Fibroblast of pulmonary artery (primary cell): ENCODE data around the gene XCL1.
A peak's percentile ranks its signal among the peaks of the same experiment; 100 is the strongest.
"Not testable (repeated sequence)": the region's sequence is repeated elsewhere in the genome, so short reads cannot be mapped to it uniquely, and the experiment has no call there.

ENCODE experiments used
- DNase-seq: peaks from one replicate; pipeline ENCODE4 v3.0.0-alpha.2; 2010; ENCODE audit warnings: low read depth
- H3K4me3 ChIP-seq: replicated peaks from 2 replicates; pipeline ENCODE4 v1.5.1; 2011; ENCODE audit warnings: low read depth, mild to moderate bottlenecking, control low read depth, low read length, moderate library complexity
- TF ChIP-seq, protein P1 (sequence below): IDR thresholded peaks from 2 replicates; pipeline ENCODE4 v1.5.1; 2011; ENCODE audit warnings: mild to moderate bottlenecking, control low read depth, low read length, inconsistent platforms; ENCODE audit errors: missing control alignments

The XCL1 gene, protein sequence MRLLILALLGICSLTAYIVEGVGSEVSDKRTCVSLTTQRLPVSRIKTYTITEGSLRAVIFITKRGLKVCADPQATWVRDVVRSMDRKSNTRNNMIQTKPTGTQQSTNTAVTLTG

DNA sequence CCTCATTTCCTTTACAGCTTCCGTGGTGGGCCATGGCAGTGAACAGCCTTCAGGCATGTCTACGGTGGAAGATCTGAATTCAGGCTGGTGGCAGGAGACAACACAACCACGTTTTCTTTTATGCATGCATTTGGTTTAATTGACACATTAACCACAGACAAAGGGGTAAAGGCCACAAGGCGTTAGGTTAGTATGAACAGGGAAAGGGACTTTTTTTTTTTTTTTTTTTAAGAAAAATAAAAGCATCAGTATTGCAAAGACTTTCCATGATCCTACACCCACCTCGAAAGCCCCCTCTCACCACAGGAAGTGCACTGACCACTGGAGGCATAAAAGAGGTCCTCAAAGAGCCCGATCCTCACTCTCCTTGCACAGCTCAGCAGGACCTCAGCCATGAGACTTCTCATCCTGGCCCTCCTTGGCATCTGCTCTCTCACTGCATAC, at the start of gene XCL1:
Gene XCL1, plus strand, starts transcription at position 361 of the 444 bp plus-strand sequence. Its CDS starts 33 bp downstream, at position 394.
- H3K4me3 ChIP-seq, DNase-seq: not testable (repeated sequence)

DNA sequence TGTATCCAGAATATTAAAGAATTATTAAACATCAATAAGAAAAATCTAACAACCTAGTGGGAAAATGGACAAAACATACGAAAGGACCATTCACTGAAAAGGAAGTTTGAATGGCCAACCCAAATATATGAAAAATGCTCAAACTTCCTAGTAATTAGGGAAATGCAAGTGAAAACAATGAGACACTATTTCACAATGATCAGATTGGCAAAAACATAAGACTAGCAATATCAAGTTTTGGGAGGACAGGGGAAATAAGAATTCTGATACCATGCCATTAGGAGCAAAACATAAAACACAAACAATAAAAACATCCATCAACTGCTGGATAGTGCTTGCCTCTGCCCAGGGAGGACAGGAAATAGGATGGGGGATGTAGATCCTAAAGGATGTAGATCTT, 46.9 kb upstream of the XCL1 start:
- DNase-seq, result peak; percentile 51
- no peak overlapping the region for H3K4me3 ChIP-seq
- TF ChIP-seq, protein P1, sequence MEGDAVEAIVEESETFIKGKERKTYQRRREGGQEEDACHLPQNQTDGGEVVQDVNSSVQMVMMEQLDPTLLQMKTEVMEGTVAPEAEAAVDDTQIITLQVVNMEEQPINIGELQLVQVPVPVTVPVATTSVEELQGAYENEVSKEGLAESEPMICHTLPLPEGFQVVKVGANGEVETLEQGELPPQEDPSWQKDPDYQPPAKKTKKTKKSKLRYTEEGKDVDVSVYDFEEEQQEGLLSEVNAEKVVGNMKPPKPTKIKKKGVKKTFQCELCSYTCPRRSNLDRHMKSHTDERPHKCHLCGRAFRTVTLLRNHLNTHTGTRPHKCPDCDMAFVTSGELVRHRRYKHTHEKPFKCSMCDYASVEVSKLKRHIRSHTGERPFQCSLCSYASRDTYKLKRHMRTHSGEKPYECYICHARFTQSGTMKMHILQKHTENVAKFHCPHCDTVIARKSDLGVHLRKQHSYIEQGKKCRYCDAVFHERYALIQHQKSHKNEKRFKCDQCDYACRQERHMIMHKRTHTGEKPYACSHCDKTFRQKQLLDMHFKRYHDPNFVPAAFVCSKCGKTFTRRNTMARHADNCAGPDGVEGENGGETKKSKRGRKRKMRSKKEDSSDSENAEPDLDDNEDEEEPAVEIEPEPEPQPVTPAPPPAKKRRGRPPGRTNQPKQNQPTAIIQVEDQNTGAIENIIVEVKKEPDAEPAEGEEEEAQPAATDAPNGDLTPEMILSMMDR, result no peak

DNA sequence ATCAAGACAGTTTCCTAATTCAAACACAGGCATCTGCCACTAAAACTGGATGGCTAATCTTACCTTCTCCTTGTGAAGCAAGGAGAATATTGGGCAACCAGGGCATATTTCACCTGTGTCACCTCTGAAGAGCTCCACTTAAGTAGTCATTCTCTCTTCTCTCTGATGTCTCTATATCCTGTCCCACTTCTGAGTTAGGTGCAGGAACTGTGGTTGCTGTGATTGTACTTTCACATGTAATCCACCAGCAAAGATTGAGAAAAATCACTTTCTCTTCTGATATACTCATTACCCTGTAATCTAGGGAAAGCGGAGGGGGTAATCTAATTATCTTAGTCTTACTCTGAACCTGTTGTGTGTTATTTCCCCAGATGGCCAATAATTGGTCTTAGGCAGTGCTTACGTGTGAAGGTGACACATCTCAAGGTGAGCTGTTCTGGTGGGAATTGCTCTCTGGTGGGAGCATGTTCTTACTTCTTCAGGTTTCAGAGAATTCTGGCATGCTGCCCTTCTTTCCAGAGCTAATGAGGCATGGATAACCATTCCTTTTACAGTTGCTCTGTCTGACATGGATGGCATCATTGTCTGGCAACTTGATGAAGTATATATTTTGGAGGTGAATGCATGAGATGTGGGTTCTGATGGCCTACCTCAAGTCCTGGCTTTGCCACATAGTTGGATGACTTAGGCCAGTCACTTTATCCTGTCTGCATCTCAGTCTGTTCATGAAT, 44.6 kb upstream of the XCL1 start:
- no peak overlapping the region for H3K4me3 ChIP-seq
- TF ChIP-seq, protein P1, result no peak
- DNase-seq, result no peak

DNA sequence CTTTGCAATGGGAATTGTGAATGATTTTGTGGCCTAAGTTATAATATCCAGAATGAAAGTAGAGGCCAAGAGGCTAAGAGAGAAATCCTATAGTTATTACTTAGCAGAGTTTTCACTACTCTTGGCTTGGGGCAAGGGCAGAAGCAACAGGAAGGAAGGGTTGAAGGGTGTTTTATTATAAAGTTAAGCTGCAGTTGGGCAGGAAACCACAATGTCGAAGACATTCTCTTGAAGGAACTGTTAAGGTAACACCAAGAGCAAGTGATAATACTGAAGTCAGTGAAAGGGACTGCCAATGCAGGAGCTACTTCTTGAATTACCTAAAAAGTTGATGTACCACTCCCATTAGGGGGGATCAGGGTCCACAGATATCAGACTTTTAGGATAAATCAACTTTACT, 40.9 kb upstream of the XCL1 start:
- DNase-seq, result no peak
- H3K4me3 ChIP-seq, result no peak overlapping the region
- TF ChIP-seq, protein P1, result no peak

DNA sequence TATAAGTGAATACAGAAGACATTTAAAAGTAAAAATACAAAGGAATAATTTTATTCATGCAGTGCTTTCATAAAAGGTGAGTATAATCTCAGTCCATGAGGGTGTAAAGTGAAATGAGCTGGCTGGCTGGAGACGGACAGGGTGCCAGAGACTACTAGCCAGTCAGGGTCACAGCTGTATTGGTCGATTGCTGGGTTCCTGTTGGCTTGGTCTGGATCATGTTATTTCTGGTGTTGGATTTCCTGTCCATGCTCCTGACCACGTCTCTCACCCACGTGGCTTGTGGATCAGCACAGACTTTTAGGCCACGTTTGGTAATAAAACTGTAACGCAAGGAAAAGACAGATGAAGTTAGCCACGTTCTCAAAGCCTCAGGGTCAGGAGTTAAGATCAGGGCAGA, 35.6 kb upstream of the XCL1 start:
- not testable (repeated sequence) for DNase-seq, H3K4me3 ChIP-seq

DNA sequence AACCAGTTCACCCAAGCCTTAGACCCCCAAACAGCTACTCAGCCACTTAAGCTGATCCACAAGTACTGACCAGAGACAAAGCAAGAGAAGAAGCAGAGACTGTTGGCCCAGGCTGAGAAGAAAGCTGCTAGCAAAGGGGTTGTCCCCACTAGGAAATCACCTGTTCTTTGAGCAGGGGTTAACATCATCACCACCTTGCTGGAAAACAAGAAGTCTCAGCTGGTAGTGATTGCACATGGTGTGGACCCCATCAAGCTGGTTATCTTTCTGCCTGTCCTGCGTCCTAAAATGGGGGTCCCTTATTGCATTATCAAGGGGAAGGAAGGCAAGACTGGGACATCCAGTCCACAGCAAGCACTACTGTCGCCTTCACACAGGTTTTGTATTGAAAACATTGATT, 33.4 kb upstream of the XCL1 start:
- not testable (repeated sequence) for DNase-seq, H3K4me3 ChIP-seq

DNA sequence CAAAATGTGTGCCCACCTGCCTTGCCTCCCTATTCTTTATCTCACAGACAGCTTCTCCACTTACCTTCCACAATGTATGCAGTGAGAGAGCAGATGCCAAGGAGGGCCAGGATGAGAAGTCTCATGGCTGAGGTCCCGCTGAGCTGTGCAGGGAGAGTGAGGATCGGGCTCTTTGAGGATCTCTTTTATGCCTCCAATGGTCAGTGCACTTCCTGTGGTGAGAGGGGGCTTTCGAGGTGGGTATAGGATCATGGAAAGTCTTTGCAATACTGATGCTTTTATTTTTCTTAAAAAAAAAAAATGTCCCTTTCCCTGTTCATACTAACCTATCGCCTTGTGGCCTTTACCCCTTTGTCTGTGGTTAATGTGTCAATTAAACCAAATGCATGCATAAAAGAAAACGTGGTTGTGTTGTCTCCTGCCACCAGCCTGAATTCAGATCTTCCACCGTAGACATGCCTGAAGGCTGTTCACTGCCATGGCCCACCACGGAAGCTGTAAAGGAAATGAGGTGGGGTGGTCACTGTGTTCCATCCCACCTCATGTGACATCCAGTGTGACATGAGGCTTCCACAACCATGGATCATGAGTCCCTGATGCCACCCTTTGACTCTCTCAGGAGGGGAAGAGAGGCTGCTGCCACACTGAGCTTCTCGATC, 32.4 kb upstream of the XCL1 start, which contains the start of gene XCL2:
Gene XCL2, minus strand, starts transcription at position 158 of the 659 bp plus-strand sequence. Its CDS starts 33 bp downstream, at position 125.
- H3K4me3 ChIP-seq, DNase-seq: not testable (repeated sequence)

DNA sequence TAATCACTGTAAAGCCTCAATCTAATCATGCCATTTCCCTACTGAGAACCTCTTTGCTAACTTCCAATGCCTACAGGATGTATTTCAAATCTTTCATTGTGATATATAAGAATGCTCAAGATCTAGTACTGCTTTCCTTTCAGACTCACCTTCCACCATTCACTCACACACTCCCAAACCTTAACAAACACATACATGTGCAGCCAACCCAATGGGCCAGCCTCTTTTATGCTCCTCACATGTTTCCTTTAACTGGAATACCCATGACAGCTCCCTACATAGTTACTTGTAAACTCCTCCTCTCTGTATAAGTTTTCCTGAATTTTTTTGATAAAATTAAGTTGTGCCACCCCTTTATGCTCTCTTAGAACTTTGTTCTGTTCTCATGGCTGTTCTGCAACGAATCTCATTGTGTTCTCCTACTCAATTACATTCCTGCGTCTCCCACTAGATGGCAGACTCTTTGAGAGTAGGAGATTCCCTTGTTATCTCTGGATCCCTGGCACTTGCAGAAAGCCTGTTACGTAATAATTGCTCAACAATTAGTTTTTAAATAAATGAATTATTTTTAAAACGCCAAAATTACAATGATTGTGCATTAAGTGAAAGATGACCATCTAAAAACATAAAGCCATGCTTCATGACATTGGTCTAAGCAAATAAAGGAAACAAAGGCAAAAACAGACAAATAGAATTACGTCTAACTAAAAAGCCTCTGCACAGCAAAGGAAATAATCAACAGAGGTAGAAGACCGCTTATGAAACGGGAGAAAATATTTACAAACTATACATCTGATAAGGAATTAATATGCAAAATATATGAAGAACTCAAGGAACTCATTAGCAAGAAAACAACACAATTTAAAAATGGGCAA, 30.5 kb upstream of the XCL1 start:
- TF ChIP-seq, protein P1, result peak; percentile 48
- peak; percentile 65 for DNase-seq
- not testable (repeated sequence) for H3K4me3 ChIP-seq

DNA sequence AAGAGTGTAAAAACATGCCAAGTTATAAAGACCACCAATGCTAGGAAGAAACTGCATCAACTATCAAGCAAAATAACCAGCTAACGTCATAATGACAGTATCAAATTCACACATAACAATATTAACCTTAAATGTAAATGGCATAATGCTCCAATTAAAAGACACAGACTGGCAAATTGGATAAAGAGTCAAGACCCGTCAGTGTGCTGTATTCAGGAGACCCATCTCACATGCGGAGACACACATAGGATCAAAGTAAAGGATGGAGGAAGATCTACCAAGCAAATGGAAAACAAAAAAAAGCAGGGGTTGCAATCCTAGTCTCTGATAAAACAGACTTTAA, 29.9 kb upstream of the XCL1 start:
- not testable (repeated sequence) for H3K4me3 ChIP-seq, DNase-seq
